ENCODE data around the gene MRPS11.

- TF ChIP-seq CTCF (IDR thresholded peaks at IDR 0.05 in 2 of 3, conservative IDR thresholded peaks at IDR 0.05 in 1 of 3; ENCODE audit: borderline replicate concordance in 1 of 3, insufficient read depth in 1 of 3, low read depth in 2 of 3, low read length in 2 of 3) (no peak), EZH2 (IDR thresholded peaks at IDR 0.05) (no peak), TCF7L2 (IDR thresholded peaks at IDR 0.05; ENCODE audit: borderline replicate concordance, extremely low read depth, insufficient read depth, insufficient read length) (no peak), ZBTB33 (IDR thresholded peaks at IDR 0.05; ENCODE audit: extremely low read depth, insufficient replicate concordance, low read length) (no peak), POLR2AphosphoS5 (IDR thresholded peaks at IDR 0.05; ENCODE audit: low read depth, low read length) (no peak), SP1 (IDR thresholded peaks at IDR 0.05; ENCODE audit: low read depth) (no peak), POLR2A (IDR thresholded peaks at IDR 0.05; ENCODE audit: borderline replicate concordance, extremely low read depth, insufficient read depth, insufficient read length) (no peak), RAD21 (IDR thresholded peaks at IDR 0.05; ENCODE audit: low read depth) (no peak), EZH2phosphoT487 (IDR thresholded peaks at IDR 0.05; ENCODE audit: borderline replicate concordance) (no peak), MAX (IDR thresholded peaks at IDR 0.05) (no peak), CEBPB (IDR thresholded peaks at IDR 0.05; ENCODE audit: low read depth) (no peak), FOSL1 (IDR thresholded peaks at IDR 0.05; ENCODE audit: low read depth) (no peak)
Observed at GRCh38 chr15:88509321-88509720, 41.8 kb downstream of the MRPS11 start.

Data from HCT116 (cell line).